ENCODE data around the gene SRSF1.
"Not testable (repeated sequence)": the region's sequence is repeated elsewhere in the genome, so short reads cannot be mapped to it uniquely, and the experiment has no call there.

Gene SRSF1

DNA sequence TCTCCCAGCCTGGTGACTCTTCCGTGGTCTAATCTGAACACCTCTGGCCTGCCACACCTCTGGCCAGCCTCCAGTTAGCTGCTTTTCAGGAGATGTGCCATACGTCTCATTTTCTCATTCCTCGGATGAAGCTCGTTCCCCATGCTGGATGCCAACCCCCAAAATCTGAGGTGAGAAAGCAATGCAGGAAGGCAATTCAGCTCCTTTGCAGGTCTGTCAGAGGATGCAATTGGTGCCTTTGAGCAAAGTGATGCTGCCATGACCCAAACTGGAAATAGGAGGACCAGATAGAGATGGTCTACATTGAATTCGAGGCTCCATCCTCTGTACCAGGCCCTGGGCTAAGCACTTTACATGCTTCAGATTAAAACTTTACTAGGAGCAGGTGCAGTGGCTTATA, 40.8 kb downstream of the SRSF1 start:
- in situ Hi-C loops (cut with HindIII; ENCODE audit: low sequenced_read_pairs) = no loop called here
- no peak for DNase-seq (ENCODE audit: low read depth, low spot score)
- H3K4me3 ChIP-seq (ENCODE audit: low read depth, low read length) = no peak overlapping the region
- TF ChIP-seq, protein P1, sequence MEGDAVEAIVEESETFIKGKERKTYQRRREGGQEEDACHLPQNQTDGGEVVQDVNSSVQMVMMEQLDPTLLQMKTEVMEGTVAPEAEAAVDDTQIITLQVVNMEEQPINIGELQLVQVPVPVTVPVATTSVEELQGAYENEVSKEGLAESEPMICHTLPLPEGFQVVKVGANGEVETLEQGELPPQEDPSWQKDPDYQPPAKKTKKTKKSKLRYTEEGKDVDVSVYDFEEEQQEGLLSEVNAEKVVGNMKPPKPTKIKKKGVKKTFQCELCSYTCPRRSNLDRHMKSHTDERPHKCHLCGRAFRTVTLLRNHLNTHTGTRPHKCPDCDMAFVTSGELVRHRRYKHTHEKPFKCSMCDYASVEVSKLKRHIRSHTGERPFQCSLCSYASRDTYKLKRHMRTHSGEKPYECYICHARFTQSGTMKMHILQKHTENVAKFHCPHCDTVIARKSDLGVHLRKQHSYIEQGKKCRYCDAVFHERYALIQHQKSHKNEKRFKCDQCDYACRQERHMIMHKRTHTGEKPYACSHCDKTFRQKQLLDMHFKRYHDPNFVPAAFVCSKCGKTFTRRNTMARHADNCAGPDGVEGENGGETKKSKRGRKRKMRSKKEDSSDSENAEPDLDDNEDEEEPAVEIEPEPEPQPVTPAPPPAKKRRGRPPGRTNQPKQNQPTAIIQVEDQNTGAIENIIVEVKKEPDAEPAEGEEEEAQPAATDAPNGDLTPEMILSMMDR (IDR thresholded peaks at IDR 0.05; ENCODE audit: low read depth, low read length) = no peak

DNA sequence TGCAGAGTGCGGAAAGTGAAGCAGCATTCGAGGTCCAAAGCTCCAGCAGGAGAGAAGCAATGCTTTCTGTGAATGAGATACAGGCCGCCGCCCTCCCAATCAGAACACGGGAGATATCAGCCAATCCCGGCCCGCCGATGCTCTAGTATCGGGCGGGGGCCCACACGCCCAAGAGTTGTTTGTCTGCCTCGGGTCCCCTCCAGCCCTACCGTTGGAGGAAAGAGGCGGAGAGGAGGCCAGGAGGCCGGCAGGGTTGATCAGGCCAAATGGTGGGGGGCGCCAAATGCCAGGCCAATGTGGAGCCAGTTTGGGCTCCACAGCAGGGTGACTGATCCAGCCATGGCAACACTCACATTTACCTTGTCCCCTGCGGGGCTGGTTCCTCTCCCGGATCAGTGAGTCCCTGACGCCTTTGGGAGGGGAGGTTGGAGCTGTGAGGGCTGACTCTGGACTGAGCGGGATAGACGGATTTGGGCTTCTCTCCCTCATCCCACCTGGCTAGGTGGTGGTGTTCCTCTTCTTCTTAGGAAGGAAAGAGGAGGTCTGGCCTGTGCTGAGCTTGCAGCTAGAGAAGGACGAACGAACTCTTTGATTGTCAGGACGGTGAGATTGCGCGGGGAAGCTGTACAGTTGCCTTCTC, 41.4 kb downstream of the SRSF1 start:
- DNase-seq (ENCODE audit: low read depth, low spot score) = no peak
- TF ChIP-seq, protein P1 (IDR thresholded peaks at IDR 0.05; ENCODE audit: low read depth, low read length) = no peak
- H3K4me3 ChIP-seq (ENCODE audit: low read depth, low read length) = no peak overlapping the region
- in situ Hi-C loops (cut with HindIII; ENCODE audit: low sequenced_read_pairs) = no loop called here

DNA sequence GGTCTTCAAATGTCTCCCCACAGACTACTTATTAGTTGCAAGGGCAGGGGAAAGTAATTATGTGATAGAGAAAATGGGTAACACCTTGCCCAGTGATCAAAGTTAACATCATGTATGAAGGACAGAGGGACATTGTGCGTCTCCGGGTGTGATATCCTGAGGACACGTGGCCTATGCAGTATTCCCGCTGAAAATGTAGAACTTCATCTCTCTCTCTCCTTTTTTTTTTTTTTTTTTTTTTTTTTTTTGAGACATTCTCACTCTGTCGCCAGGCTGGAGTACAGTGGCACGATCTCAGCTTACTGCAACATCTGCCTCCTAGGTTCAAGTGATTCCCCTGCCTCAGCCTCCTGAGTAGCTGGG, 43.9 kb downstream of the SRSF1 start:
- TF ChIP-seq, protein P1 (IDR thresholded peaks at IDR 0.05; ENCODE audit: low read depth, low read length) = no peak
- no peak overlapping the region for H3K4me3 ChIP-seq (ENCODE audit: low read depth, low read length)
- no peak for DNase-seq (ENCODE audit: low read depth, low spot score)
- in situ Hi-C loops (cut with HindIII; ENCODE audit: low sequenced_read_pairs) = no loop called here

DNA sequence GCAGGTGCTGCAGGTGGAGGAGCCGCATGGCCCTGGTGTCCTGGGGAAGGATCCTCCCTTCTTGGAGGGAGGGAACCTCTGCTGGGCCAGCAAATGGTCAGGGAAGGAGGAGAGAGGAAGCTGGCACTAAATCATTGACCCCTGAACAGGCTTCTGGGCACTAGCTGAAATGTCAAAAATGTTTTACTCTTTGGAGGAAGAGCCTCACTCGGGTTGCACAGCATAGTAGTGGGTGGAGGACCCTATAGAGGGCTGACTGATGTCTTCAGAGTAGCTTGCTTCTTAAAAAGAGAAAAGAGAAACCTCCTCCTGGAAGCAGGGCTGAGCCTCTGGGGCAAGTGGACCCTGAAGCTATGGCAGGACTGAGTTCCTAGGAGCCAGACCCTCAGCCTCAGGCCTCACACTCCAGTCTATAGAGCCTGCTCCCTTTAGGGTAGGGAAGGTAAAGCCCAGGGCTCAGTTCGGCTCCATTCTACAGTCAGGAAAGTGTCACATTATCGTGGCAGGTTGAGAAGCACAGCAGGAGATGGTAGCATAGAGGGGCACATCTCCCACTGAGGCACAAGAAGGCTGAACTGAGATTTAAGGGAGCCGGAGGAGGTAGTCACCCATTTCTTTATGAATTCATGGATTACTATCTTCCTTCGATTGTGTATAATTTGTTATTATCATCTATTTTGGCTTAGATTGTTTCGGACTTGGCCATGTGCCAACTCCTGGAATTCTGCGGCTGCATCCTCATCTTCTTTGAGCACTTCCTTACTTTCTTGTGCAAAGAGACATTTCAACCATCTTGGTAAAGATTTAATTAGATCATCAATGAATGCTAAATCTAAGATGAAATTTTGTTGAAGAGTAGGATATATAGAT, 44.5 kb downstream of the SRSF1 start:
- TF ChIP-seq, protein P1 (IDR thresholded peaks at IDR 0.05; ENCODE audit: low read depth, low read length) = no peak
- in situ Hi-C loops (cut with HindIII; ENCODE audit: low sequenced_read_pairs) = no loop called here
- no peak overlapping the region for H3K4me3 ChIP-seq (ENCODE audit: low read depth, low read length)
- DNase-seq (ENCODE audit: low read depth, low spot score) = no peak

DNA sequence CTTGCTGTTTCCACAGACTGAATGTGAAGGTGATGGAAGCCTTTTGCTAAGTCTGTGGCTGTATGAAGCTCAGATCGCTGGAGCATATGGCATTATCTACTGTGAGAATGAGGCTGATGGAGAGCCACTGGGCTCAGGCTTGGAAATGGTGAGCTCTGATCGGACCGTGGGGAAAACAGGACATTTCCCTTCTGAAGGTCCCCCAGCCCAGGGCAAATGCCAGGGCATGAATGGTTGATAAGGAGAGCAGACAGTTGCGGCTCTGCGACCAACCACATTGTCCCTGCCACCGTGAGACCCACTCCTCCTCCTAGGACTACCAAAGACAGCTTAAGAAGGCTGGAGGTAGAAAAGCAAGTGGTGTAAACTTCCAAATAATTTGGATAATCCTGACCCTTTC, 47.1 kb downstream of the SRSF1 start:
- H3K4me3 ChIP-seq (ENCODE audit: low read depth, low read length) = no peak overlapping the region
- in situ Hi-C loops (cut with HindIII; ENCODE audit: low sequenced_read_pairs) = no loop called here
- DNase-seq (ENCODE audit: low read depth, low spot score) = no peak
- TF ChIP-seq, protein P1 (IDR thresholded peaks at IDR 0.05; ENCODE audit: low read depth, low read length) = no peak

DNA sequence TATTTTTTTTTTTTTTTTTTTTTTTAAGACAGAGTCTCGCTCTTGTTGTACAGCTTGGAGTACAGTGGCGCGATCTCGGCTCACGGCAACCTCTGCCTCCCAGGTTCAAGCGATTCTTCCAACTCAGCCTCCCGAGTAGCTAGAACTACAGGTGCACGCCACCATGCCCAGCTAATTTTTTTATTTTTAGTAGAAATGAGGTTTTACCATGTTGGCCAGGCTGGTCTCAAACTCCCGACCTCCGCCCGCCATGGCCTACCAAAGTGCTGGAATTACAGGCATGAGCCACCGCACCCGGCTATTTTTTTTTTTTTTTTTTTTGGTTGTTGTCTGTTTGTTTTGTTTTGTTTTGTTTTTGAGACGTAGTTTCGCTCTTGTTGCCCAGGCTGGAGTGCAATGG, 48.7 kb downstream of the SRSF1 start:
- in situ Hi-C loops (cut with HindIII; ENCODE audit: low sequenced_read_pairs); H3K4me3 ChIP-seq (ENCODE audit: low read depth, low read length); DNase-seq (ENCODE audit: low read depth, low spot score): not testable (repeated sequence)

DNA sequence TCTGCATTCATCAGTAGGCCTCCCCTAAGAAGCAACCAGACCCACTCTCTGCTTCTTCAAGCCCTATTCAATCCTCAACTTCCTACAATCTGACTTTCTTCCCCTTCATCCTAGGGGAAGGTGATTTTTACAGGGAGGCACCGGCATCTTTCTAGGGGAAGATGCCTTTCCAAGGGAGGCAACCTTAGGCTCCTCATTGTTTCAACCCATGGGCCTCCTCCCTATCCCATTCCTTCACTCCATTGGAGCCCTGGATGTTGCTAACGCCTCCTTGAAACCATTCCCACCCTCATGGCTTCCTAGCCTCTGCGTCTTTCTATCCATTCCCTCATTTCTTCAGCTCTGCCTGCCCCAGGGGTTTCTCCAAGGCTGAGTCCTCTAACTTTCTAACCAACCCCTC, 49.2 kb downstream of the SRSF1 start:
- no peak overlapping the region for H3K4me3 ChIP-seq (ENCODE audit: low read depth, low read length)
- in situ Hi-C loops (cut with HindIII; ENCODE audit: low sequenced_read_pairs) = no loop called here
- TF ChIP-seq, protein P1 (IDR thresholded peaks at IDR 0.05; ENCODE audit: low read depth, low read length) = no peak
- DNase-seq (ENCODE audit: low read depth, low spot score) = no peak
